ENCODE measurements around the gene NFYA.

- TF ChIP-seq REST (IDR thresholded peaks at IDR 0.05; ENCODE audit: insufficient read depth in 1 of 2, low read depth in 2 of 2, low read length in 1 of 2) (no peak), POLR2AphosphoS5 (IDR thresholded peaks at IDR 0.05; ENCODE audit: low read depth, low read length) (no peak), CTCF (IDR thresholded peaks at IDR 0.05) (no peak)
These were observed 7.2 kb upstream of the NFYA start for GRCh38 chr6:41065550-41066026.

Measured in Panc1 (cell line).